Uterus (tissue), 4 donors: Measurements from ENCODE around the gene DUS4L. TPM values are rescaled to one million over a fixed set of nuclear protein-coding genes. Genes with fewer than 3 reads are reported as not detected.

ENCODE experiments used
- DNase-seq, 2 donors: peaks; one replicate each; pipeline ENCODE4 v3.0.0-alpha.2; 2019 to 2020
- H3K27ac ChIP-seq, 2 donors: fragments of 200-600 bp; sonication (generic); 1 replicate in 1 of 2; 2 replicates in 1 of 2; pipeline ENCODE4 v1.5.1; 2016 to 2018
- H3K27me3 ChIP-seq, 2 donors: fragments of 200-600 bp; sonication (generic); one replicate each; pipeline ENCODE4 v1.5.1; 2018 to 2019; ENCODE audit warnings: control low read depth in 1 of 2
- H3K36me3 ChIP-seq, 2 donors: fragments of 200-600 bp; sonication (generic); one replicate each; pipeline ENCODE4 v1.5.1; 2019; ENCODE audit warnings: control low read depth in 1 of 2
- H3K4me1 ChIP-seq, 2 donors: fragments of 200-600 bp; sonication (generic); one replicate each; pipeline ENCODE4 v1.5.1; 2018 to 2019; ENCODE audit warnings: control low read depth in 1 of 2
- H3K4me3 ChIP-seq, 2 donors: fragments of 200-600 bp; sonication (generic); 1 replicate in 1 of 2; 2 replicates in 1 of 2; pipeline ENCODE4 v1.5.1; 2018 to 2019; ENCODE audit warnings: mild to moderate bottlenecking in 1 of 2
- H3K9me3 ChIP-seq, 2 donors: fragments of 200-600 bp; sonication (generic); one replicate each; pipeline ENCODE4 v1.5.1; 2019; ENCODE audit warnings: control low read depth in 1 of 2
- CTCF ChIP-seq, 4 experiments: fragments of 200-600 bp in 2 of 4; fragments of 450-650 bp in 2 of 4; sonication (generic) in 2 of 4; IDR thresholded peaks; one replicate each; pipeline ENCODE4 v1.5.1; 2016 to 2019; ENCODE audit warnings: antibody characterized with exemption in 4 of 4, mild to moderate bottlenecking in 2 of 4, moderate library complexity in 1 of 4
- POLR2A ChIP-seq, 2 donors: fragments of 450-650 bp; IDR thresholded peaks; one replicate each; pipeline ENCODE4 v1.6.1; 2016; ENCODE audit warnings: antibody characterized with exemption in 2 of 2, mild to moderate bottlenecking in 1 of 2, moderate library complexity in 1 of 2
- intact Hi-C: fragments of 100-400 bp; cut with DNase I; formaldehyde crosslinking; loops from one replicate; pipeline ENCODE4 v1.15.1; 2023; ENCODE audit warnings: low total_unique reads
- total RNA-seq, 4 donors: library from RNA; depleted of rRNA in 3 of 4; stranded (reverse); fragments of >200 nt in 3 of 4; gene quantifications; one replicate each; pipeline versions ENCODE4 v1.1.0 to v1.2.4, GENCODE V29; 2014 to 2023
- donor health status: DM: yes; HTN: yes; CAD: no.

DUS4L gene
- total RNA-seq, 4 donors from 2014 or later = 5.4 to 16.8 (median 10.0) TPM; not detected in 1

- Histone ChIP-seq H3K27me3 (no peaks in the 10 kb centered on the region), H3K36me3 (no peaks in the 10 kb centered on the region), H3K4me1 (no peaks in the 10 kb centered on the region), H3K4me3 (no peak overlapping the region), H3K9me3 (no peaks in the 10 kb centered on the region), H3K27ac (no peak overlapping the region)
- intact Hi-C loops = no loop called here
- TF ChIP-seq CTCF (IDR thresholded peaks at IDR 0.05) = no peak
- no peak for TF ChIP-seq POLR2A (IDR thresholded peaks at IDR 0.05)
- DNase-seq = no peak
Observed at GRCh38 chr7:107538001-107538400, 25.8 kb upstream of the DUS4L start.

- no peak overlapping the region for H3K4me3 ChIP-seq
- no peak for DNase-seq
- intact Hi-C loops = no loop called here
- no peaks in the 10 kb centered on the region for H3K4me1 ChIP-seq
- TF ChIP-seq POLR2A (IDR thresholded peaks at IDR 0.05) (no peak), CTCF (IDR thresholded peaks at IDR 0.05) (no peak)
- peaks cover 0 to 6% of the 10 kb centered on the region in 2 donors for H3K9me3 ChIP-seq
- H3K27me3 ChIP-seq = no peaks in the 10 kb centered on the region
- no peak overlapping the region for H3K27ac ChIP-seq
- no peaks in the 10 kb centered on the region for H3K36me3 ChIP-seq
Observed at GRCh38 chr7:107543338-107543993, 20.3 kb upstream of the DUS4L start.

- DNase-seq = no peak
- Histone ChIP-seq H3K4me1 (no peaks in the 10 kb centered on the region), H3K27ac (no peak overlapping the region), H3K4me3 (no peak overlapping the region), H3K9me3 (peaks cover 0 to 6% of the 10 kb centered on the region in 2 donors), H3K27me3 (no peaks in the 10 kb centered on the region), H3K36me3 (no peaks in the 10 kb centered on the region)
- intact Hi-C loops = no loop called here
- no peak for TF ChIP-seq POLR2A (IDR thresholded peaks at IDR 0.05)
- no peak for TF ChIP-seq CTCF (IDR thresholded peaks at IDR 0.05)
Observed at GRCh38 chr7:107544848-107545591, 18.8 kb upstream of the DUS4L start.

GRCh38 chr7:107551936-107552335 is 11.8 kb upstream of the DUS4L start:
- Histone ChIP-seq H3K27ac (no peak overlapping the region), H3K9me3 (no peaks in the 10 kb centered on the region), H3K4me1 (no peaks in the 10 kb centered on the region), H3K4me3 (no peak overlapping the region), H3K27me3 (no peaks in the 10 kb centered on the region), H3K36me3 (no peaks in the 10 kb centered on the region)
- intact Hi-C loops = no loop called here
- DNase-seq = no peak
- no peak for TF ChIP-seq CTCF (IDR thresholded peaks at IDR 0.05)
- no peak for TF ChIP-seq POLR2A (IDR thresholded peaks at IDR 0.05)

GRCh38 chr7:107555893-107556292 is 7.9 kb upstream of the DUS4L start:
- TF ChIP-seq POLR2A (IDR thresholded peaks at IDR 0.05) = no peak
- Histone ChIP-seq H3K9me3 (no peaks in the 10 kb centered on the region), H3K4me3 (no peak overlapping the region), H3K4me1 (peaks cover 0 to 3% of the 10 kb centered on the region in 2 donors), H3K27ac (no peak overlapping the region), H3K27me3 (no peaks in the 10 kb centered on the region), H3K36me3 (no peaks in the 10 kb centered on the region)
- intact Hi-C loops = no loop called here
- no peak for DNase-seq
